PC-3 (cell line): Measurements from ENCODE around the gene GATA6.

Source experiments
- EZH2 ChIP-seq: fragments of 300-600 bp; sonication (generic); IDR thresholded peaks from one replicate; pipeline ENCODE4 v1.6.1; 2017; ENCODE audit warnings: antibody characterized with exemption, mild to moderate bottlenecking, low read length; ENCODE audit not compliant: unreplicated experiment
- TF ChIP-seq, protein P1 (sequence below): fragments of 300-600 bp; sonication (generic); conservative IDR thresholded peaks from 2 replicates; pipeline ENCODE4 v1.5.1; 2017; ENCODE audit warnings: antibody characterized with exemption, low read depth, mild to moderate bottlenecking, low read length

DNA sequence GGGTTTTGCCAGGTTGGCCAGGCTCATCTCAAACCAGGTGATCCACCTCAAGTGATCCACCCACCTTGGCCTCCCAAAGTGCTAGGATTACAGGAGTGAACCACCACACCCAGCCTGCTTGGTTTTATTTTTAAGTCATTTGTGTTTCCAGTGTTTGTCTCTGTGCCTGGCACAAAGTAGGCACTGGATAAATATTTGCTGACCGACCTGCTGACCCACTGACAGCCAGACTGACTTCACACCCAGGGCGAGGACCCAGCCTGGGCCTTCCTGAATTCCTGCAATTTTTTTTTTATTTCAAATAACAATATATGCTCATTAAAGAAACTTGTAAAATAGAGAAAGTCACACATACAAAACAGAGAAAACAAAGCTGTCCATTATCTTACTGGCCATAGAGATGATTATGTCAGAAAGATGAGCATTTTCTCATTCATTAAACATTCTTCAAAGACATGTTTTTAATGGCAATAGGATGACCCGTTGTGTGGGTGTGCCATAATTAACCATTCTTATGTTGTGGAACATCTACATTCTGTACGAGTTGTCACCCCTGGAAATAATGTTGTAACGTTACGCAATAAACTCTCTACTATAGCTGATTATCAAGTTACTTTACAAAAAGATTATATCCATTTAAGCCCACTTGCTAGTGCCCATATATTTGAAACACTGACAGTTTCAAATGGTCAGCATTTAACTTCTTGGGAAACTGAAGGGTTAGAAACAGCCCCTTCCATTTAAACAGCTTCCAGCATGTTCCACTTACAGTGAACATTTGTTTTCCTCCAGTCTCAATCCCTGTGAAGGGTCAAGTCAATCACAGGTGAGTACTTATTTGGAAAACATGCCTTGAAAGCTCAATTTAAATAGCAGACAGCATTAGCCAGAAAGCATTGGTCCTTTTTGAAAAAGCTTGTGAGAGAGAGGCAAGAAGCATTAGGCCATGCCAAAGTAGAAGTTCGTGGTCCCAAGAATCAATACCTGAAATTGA, 25.7 kb upstream of the GATA6 start:
- TF ChIP-seq, protein P1, sequence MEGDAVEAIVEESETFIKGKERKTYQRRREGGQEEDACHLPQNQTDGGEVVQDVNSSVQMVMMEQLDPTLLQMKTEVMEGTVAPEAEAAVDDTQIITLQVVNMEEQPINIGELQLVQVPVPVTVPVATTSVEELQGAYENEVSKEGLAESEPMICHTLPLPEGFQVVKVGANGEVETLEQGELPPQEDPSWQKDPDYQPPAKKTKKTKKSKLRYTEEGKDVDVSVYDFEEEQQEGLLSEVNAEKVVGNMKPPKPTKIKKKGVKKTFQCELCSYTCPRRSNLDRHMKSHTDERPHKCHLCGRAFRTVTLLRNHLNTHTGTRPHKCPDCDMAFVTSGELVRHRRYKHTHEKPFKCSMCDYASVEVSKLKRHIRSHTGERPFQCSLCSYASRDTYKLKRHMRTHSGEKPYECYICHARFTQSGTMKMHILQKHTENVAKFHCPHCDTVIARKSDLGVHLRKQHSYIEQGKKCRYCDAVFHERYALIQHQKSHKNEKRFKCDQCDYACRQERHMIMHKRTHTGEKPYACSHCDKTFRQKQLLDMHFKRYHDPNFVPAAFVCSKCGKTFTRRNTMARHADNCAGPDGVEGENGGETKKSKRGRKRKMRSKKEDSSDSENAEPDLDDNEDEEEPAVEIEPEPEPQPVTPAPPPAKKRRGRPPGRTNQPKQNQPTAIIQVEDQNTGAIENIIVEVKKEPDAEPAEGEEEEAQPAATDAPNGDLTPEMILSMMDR: no peak
- no peak for TF ChIP-seq EZH2
